ENCODE results near the gene CHRM4.

Gene CHRM4

DNA sequence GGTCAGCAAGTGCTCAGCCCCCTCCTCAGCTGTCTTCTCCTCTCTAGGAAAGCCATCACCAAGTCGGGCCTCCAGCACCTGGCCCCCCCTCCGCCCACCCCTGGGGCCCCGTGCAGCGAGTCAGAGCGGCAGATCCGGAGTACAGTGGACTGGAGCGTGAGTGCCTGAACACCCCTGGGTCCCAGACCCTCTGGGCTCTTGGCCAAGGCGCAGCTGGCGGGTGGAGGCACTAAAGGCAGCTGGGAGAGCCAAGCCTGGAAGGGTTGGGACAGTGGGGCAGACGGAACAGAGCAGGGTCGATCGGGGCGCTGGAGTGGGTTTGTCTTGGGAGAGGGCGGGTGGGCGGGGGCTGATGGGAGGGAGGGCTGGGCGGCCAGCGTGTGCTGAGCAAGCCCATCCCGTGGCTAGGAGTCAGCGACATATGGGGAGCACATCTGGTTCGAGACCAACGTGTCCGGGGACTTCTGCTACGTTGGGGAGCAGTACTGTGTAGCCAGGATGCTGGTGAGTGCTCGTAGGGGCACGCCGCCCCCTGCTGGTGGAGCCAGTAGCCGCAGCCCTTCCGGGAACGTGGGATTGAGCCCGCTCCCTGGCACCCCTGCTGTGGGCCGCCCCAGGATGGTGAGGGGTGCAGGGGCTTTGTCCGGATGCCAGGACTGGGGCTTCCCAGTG is 24.2 kb downstream of the CHRM4 start:
- no peak for DNase-seq

DNA sequence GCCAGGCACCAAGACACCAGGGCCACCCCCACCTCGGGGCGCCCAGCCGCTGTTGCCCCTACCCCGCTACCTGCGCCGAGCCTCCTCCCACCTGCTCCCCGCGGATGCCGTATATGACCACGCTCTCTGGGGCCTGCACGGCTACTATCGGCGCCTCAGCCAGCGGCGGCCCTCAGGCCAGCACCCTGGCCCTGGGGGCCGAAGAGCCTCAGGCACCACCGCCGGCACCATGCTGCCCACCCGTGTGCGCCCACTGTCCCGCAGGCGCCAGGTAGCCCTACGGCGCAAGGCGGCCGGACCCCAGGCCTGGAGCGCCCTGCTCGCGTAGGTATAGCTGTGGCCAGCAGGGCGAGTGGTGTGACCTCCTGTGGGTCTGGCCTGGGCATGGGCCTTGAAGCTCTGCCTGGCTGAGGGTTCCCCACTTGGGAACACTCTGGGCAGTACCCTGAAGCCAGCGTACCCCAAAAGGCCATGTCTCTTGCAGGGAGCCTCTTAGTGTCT is 24.9 kb downstream of the CHRM4 start:
- no peak for DNase-seq

DNA sequence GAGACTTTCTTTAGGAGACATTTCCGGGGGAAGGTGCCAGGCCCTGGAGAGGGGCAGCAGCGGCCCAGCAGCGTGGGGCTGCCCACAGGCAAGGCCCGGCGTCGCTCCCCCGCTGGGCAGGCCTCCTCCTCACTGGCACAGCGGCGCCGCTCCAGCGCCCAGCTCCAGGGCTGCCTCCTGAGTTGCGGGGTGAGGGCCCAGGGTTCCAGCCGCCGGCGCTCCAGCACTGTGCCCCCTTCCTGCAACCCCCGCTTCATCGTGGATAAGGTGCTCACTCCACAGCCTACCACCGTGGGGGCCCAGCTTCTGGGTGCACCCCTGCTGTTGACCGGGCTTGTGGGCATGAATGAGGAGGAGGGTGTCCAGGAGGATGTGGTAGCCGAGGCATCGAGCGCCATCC is 25.3 kb downstream of the CHRM4 start:
- no peak for DNase-seq

DNA sequence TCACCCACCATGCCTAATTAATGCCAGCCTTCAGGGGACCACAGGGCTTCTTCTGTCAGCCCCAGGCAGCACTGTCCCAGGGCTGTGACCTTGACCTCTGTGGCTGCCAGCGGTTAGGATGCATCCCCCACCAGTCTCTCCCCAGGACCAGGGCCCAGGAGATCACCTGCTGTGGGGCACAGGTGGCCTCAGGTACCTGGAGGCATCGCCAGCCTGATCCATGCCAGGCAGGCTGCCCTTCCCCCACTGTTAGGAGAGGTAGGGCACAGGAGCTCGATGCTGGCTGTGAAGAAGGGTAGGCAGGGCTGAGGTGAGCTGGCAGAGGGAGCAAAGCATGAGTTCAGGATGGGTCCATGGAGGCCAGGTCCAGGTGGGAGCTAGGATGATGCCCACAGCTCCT is 26.8 kb downstream of the CHRM4 start:
- no peak for DNase-seq

DNA sequence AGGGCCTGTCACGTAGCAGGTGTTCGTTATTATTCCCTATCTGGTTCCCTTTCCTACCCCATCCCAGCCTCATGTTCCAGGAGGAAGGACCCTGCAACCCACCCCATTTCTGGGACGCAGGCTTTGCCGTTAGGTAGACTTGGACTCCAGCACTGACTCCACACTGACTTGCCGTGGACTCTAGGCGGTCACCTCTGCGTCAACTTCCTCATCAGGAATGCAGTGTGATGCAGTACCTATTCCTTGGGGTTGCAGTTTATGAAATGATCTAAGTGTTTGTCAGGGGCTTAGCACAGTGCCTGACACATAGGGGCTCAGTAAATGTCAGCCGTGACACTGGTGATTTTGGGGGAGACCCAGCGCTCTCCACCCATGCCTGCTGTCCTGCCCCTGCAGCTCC is 27.5 kb downstream of the CHRM4 start:
- no peak for DNase-seq

DNA sequence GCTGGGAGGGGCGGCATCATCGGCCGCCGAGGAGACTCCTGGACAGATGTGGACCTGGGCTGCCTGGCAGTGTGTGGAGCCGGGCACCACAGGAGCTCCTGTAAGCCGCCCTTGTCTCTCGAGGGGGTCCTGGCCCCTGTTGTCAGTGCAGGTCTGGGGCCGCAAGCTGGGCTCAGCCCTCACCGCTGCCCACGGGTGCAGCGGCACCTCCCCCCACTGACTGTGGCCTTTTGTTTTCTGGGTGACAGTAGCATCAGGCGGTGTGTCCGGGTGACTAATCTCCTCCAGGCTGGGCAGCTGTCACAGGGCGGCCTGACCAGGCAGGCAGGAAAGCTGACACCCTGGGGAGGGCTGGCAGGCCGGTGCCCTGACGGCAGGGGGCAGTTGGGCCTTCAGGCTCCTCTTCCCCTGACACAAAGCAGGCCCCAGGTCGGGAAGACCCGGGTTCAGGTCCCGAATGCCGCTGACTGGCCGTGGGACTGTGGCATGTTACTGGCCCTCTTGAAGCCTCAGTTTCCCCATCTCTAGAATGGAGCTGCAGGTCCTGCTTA is 28.0 kb downstream of the CHRM4 start:
- DNase-seq = no peak

DNA sequence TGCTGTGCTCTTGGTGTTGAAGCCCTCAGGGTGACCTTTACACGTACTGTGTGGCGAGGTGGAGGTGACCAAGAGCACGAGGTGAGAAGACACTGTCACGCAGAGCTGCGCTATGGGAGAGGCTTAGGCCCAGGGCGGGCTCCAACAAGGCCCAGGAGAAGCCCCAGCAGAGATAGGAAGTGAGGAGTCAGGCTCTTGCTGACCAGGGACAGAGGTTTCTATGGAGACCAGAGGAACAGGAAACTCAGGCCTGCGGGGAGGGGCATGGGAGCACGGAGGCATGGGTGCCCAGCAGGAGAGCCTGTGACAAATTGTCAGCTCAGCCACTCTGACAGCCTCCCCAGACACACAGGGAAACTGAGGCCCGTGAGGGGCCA is 28.6 kb downstream of the CHRM4 start:
- DNase-seq = no peak

DNA sequence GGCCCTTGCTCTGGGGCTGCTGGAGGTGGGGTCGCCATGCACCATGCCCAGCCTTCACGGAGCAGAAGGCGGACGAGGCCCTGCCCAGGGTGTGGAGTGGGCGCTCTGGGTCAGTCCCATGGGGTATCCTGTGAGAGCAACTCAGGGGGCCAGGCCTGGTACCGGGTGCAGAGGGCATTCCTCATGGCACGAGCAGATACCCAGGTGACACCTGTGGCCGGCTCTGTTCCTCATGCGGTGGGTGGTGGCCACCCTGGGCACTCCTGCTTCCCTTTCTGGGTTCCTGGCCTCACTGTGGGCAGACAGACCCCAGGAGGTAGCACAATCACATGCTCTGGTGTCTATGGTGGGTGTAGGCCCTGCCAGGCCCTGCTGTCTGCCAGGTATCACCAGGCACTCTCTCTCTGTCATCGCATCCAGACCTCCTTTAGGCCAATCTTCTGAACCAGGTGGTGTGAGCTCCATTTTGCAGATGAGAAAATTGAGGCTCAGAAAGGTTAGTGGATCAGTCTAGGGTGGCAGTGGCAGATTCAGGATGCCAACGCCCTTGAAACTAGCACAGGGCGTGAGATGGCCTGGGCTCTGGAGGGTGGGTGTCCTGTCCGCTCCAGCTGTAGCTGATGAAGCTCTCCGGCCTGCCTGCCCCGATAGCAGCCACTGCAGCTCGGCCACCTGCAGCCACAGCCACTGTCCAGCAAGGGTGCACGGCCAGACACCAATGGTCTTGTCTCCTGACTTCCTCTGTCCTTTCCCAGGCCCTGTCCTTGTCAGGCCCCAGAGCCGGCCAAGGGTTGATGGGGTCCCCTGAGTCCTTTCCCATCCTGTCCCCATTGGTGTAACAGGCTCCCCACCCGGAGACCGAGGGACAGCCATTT is 29.2 kb downstream of the CHRM4 start:
- DNase-seq = no peak

DNA sequence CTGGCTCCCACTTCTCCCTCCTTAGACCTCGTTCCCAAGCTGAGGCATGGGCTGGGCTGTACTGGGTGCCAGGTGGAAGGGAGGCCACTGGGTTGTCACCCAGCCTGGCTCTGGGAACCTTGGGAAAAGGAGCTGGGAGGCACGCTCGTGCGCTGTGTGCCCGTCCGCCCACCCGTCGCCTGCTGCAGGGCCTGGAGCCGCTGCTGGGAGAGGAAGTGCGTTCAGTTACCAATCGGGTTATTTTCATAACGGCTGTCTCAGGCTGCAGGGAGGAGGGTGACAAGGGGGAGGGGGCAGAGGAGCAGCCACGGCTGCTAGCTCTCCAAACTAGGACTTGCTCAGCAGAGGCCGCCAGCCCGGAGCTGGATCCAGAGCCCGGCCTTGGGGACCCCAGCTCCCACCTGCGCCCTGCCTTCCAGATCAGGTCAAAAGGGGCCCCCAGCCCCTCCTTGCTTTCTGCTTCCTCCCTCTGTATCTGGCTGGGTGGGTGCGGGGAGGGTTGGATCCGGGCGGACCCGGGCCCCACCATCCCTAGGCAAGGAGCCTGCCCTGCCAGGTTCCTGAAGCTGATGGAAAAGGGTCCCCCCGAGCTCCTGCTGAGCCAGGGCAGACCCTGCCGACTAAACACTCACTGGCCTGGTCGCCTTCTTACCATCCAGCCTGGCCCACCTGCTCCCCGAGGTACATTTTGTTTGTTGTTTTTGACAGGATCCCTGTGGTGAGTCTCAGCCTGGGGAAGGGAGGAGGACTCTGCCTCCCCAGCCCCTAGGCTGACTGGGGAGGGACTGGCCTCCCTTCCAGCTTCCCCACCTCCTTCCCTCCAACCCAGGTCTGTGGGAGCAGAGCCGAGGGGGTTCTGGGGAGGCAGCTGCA is 30.1 kb downstream of the CHRM4 start:
- no peak for DNase-seq

DNA sequence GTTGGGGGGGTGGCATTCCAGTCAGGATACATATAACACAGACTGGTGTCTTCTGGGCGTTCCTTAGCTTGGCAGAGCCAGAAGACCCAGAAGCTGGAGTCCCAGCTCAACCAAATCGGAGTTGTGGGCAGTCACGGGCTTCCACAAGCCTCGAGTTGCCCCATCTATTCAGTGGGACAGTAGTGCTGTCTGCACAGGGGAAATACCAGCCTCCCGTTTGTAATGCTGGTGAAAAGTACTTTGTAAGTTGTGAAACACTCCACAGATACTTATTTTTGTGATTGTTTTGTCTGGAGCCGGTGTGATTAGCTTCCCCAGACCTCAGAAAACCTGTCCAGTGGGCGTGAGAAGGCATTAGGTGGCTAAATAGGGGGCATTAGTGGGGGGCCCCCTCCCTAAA is 30.7 kb downstream of the CHRM4 start:
- no peak for DNase-seq

DNA sequence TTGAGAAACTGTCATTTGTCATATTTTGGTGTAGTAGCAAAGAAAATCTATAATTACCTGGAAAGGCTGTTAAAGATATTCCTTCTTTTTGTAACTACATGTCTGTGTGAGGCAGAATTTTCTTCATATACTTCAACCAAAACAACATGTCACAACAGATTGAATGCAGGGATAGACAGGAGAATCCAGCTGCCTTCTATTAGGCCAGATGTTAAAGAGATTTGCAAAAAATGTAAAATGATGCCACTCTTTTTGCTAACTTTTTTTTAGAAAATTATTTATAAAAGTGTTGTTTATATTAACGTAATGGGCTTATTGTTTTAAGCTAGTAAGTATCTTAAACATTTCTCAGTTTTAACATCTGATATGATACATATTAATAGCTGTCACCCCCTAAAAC is 31.6 kb downstream of the CHRM4 start:
- no peak for DNase-seq

DNA sequence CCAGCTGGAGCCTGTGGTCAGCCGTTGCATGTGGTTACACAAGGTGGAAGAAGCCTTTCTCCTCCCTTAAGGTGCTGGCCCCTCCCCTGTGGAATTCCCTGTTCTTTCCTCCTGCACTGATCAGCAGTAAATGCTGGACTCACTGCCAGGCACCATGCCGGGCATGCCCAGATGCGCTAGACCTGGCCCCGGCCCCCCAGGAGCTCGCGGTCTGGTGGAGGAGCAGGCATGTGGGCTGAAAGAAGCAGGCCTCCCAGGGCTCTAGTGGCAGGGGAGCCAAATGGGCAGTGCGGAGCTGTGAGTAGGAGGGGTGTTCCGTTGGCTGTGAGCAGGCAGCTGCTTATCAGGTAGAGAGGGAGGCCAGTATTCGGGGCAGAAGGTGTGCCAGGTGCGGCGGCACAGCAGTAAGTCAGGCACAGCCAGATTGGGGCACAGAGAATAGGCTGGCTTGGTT is 34.1 kb downstream of the CHRM4 start:
- DNase-seq = peak; percentile 27

DNA sequence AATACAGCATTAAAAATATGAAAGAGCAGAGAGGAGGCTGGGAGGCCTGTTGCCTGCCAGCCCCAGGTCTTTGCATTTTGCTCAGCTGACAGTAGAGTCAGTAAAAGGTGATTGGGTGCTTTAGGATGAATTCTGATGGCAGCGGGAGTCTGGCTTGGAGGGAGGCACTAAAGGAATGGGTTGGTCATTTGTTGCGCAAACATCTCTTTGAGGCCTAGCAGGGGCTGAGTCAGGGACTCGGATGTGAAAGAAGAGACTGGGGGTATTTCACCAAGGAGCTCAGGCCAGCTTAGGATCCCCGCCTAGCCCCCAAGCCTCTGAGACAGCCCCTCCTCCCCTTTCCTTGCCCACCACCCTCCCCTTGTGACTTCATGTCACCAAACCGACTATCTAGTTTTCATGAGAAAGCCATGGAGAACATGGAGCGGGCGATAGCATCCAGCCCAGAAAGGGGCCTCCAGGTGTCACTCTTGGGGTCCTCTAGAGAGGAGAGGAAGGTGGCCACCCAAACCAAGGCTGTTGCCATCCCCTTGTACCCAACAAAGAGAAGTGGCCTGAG is 34.6 kb downstream of the CHRM4 start:
- DNase-seq = no peak

DNA sequence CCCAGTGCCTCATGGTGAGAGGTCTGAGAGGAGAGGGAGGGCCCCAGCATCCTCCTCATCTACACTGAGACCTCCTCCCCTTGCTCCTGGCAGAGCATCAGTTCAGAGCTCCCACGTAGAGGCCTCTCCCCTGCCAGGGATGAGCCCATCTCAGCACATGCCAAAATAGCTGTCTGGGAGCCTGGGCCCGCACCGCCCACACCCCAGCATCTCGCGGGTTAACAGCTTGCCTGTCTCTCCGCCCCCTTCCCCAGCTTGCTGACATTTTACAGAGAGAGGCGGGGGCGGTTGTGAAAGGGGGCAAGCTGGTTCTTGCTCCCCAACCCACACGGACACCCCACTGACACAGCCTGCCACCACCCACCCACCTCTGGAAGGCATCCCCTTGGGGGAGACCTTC is 37.9 kb downstream of the CHRM4 start:
- no peak for DNase-seq

DNA sequence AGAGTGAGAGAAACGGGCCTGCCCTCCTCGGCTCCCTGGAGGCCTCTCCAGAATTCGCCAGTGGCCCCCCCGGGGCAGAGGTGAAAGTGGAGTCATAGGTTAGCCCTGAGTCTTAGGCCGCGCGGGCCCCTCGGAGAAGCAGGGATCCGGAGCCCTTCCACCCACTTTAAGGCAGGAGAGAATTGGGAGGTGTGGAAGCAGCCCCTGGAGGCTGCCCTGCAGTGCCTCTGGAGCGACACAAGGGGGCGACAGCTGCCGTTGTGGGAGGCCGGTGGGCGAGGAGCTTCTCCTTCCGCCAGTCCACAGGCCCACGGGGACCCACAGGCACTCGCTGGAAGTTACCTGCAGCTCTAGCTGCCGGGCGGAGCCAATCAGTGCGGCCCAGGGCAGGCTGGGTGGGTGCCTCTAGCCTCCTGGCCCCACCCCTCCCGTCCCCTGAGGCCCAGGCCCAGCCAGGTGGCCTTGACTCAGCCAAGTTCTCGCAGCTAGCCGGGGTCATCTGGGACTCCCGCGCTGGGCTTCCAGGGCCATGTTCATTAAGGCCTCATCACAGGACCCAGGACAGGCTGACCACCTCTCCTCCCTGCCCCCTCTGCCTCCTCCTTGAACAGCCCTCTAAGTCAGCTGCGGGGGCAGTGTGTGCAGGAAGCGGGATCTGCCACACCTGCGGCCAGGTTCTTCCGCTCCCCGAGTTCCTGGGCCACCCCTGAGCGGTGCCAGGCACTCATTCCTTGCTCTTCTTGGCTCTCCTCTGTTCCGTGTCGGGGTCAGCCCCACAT is 39.3 kb downstream of the CHRM4 start:
- DNase-seq = no peak

DNA sequence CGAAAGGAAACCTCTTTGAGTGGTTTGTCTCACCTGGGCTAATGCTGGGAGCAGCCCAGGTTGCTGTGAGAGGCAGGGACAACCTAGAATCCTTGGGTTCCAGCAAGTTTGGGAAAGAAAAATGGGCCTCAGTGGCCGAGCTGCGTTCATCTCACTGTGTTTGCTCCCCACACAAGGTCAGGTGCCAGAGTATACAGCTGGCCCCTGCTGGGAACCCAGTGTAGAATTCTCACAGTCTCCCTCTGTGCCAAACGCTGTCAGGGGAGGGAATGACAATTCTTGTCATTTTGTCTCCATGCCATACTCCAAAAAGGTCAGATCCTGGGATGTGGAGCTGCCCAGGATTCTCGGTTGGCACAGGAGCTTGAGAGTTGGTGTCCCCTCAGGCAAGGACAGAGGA is 40.0 kb downstream of the CHRM4 start:
- DNase-seq = no peak

DNA sequence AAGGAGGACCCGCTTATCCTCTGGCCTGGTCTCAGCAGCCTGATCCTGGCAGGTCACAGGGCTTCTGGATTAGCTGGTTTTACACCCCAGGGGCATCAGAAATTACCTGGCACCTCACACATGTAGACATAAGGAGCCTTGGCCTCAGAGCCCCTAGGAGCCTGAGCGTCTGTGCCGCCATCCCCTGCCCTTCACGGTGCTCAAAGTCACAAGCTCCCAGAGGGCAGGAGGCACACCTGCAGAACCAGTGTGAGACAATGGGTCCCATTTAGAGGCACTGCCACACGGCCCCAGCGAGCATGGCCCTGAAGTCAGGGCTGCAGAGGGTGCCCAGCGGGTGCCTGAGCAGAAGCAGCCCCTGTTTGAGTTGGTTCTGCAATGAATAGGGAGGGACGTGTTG is 40.4 kb downstream of the CHRM4 start:
- DNase-seq = no peak

DNA sequence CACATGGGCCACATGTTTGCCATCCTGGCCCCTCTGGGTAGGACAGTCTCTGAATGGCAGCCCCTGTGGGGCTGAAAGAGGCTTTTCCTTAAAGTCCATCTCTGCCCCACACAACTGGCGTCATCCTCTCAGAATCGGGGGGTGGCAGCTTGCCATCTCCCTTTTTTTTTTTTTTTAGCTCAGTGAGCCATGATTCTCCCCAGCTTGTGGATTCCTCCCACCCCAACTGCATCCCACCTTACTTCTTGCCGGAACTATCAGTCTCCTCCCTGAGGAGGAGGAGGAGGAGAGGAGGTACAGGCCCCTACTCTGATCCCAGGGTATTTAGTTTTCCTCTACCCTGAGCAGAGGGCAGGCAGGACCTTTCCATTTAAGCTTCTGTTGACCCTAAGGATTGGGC is 40.9 kb downstream of the CHRM4 start:
- DNase-seq = no peak

DNA sequence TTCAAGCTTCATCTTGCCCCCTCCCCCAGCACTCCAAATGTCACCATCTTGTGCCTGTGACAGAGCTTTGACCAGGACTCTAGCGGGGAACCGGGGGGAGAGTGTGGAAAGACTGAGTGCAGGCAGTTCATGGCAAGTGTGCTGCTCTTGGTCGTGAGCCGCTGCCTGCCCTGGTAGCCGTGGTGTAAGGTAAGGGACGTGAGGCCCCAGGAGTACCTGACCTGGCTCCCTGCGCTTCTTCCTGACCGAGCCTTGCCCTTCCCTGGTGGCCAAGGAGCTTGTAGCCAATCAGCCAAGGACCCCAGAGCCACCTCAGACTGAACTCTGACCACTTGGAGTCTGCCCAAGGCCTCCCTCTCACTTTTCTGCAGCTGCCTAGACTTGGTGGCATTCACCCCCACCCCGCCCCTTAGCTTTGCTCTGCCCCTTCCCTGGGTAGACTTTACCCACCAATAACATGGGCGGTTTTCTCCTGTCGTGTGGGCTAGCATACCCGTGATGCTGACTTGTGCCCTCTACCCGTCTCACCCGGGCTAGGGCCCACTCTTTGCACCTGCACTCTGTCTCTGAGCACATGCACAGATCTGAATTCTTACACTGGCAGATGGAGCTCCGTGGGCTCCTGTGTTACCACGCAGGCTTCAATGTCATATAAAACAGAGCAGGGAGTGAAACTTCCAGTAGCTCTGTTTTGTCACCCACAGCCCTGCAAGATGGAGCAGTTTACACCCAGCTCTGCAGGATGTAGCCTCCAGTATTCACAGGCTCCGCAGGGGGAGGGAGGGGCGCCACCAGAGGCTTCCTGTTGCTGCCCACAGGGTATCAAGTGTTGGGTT is 42.8 kb downstream of the CHRM4 start:
- no peak for DNase-seq

DNA sequence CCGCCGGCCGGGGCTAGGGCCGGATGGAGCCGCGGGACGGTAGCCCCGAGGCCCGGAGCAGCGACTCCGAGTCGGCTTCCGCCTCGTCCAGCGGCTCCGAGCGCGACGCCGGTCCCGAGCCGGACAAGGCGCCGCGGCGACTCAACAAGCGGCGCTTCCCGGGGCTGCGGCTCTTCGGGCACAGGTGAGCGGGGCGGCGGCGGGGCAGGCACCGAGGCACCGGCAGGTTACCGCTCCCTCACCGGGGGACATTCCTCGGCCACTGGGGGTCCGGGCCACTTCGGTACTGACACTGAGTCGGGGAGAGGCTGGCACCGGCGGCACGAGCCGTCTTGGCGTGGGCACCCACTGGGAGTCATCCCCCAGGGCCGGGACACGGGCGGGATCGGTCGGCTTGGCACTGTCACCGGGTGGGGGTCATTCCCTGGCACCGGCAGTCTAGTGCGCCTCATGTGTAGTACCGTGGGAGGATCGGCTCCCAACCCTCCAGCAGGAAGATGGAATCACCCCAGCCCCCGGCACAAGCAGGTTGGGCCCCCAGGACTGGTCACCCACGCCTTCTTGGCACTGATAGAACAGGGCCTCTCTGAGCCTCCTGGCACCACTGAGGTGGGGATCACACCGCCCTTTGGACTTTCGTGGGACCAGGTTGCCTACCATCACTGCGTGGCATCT is 43.8 kb downstream of the CHRM4 start:
- no peak for DNase-seq

All from DMS79 (cell line).